Right renal pelvis (tissue), 4 donors: ENCODE measurements around the gene LRSAM1. TPM values are rescaled to one million over a fixed set of nuclear protein-coding genes. Genes with fewer than 3 reads are reported as not detected.
"Not testable (repeated sequence)": the region's sequence is repeated elsewhere in the genome, so short reads cannot be mapped to it uniquely, and the experiment has no call there.

Experiments used
- DNase-seq, 4 donors: peaks; one replicate each; pipeline ENCODE4 v3.0.0-alpha.2; 2013; ENCODE audit warnings: low read depth in 4 of 4, low spot score in 3 of 4, missing footprints in 1 of 4
- polyA plus RNA-seq, 4 donors: library from polyadenylated mRNA; unstranded; fragments of 120-200 nt; gene quantifications; one replicate each; pipeline ENCODE4 v1.2.1, GENCODE V29; 2013; ENCODE audit not compliant: insufficient read length in 4 of 4

Gene LRSAM1
- polyA plus RNA-seq, 4 donors = 12.5 to 18.4 (median 16.8) TPM

GRCh38 chr9:127455324-127455992, 4.1 kb downstream of the LRSAM1 start:
- no peak for DNase-seq

GRCh38 chr9:127457191-127457878, 6.0 kb downstream of the LRSAM1 start:
- DNase-seq = no peak

GRCh38 chr9:127458921-127459320, 7.6 kb downstream of the LRSAM1 start:
- no peak for DNase-seq

- no peak for DNase-seq
Observed at GRCh38 chr9:127463382-127463781, 12.1 kb downstream of the LRSAM1 start.

- no peak for DNase-seq
Observed at GRCh38 chr9:127463911-127464310, 12.6 kb downstream of the LRSAM1 start.

- not testable (repeated sequence) for DNase-seq
Observed at GRCh38 chr9:127466407-127466917, 15.2 kb downstream of the LRSAM1 start.

GRCh38 chr9:127467621-127468020, 16.3 kb downstream of the LRSAM1 start:
- no peak for DNase-seq

GRCh38 chr9:127470662-127471061, 19.4 kb downstream of the LRSAM1 start:
- DNase-seq = no peak

- DNase-seq = no peak
Observed at GRCh38 chr9:127473501-127473900, 22.2 kb downstream of the LRSAM1 start.

- DNase-seq = no peak
Observed at GRCh38 chr9:127473932-127474331, 22.6 kb downstream of the LRSAM1 start.

- no peak for DNase-seq
Observed at GRCh38 chr9:127474592-127474991, 23.3 kb downstream of the LRSAM1 start.

GRCh38 chr9:127479507-127480081, 28.3 kb downstream of the LRSAM1 start:
- no peak for DNase-seq

GRCh38 chr9:127482662-127483061, 31.4 kb downstream of the LRSAM1 start:
- no peak for DNase-seq

- DNase-seq = no peak
Observed at GRCh38 chr9:127485995-127486394, 34.7 kb downstream of the LRSAM1 start.

- no peak for DNase-seq
Observed at GRCh38 chr9:127488946-127489345, 37.6 kb downstream of the LRSAM1 start.

GRCh38 chr9:127489471-127490115, 38.3 kb downstream of the LRSAM1 start:
- DNase-seq = peak in 1 of 4 donors; percentile 14

GRCh38 chr9:127490535-127491230, 39.4 kb downstream of the LRSAM1 start:
- no peak for DNase-seq

GRCh38 chr9:127491516-127491915, 40.2 kb downstream of the LRSAM1 start:
- DNase-seq = no peak

- DNase-seq = no peak
Observed at GRCh38 chr9:127492616-127493015, 41.3 kb downstream of the LRSAM1 start.

GRCh38 chr9:127493592-127494303, 42.4 kb downstream of the LRSAM1 start:
- no peak for DNase-seq
